Measurements from ENCODE around the gene PCSK1.
A peak's percentile ranks its signal among the peaks of the same experiment; 100 is the strongest.

PCSK1 gene

GRCh38 chr5:96447949-96448348, 14.9 kb upstream of the PCSK1 start:
- no peak for TF ChIP-seq CTCF (IDR thresholded peaks at IDR 0.05; ENCODE audit: insufficient read depth, low read depth, low read length, missing control alignments)
- H3K4me3 ChIP-seq (ENCODE audit: low read depth, low read length): no peak overlapping the region
- no peak for DNase-seq (ENCODE audit: low read depth)

- DNase-seq (ENCODE audit: low read depth): peak; percentile 18
- no peak overlapping the region for H3K4me3 ChIP-seq (ENCODE audit: low read depth, low read length)
These were observed 7.1 kb upstream of the PCSK1 start for GRCh38 chr5:96440185-96440538.

GRCh38 chr5:96439477-96440184, 6.6 kb upstream of the PCSK1 start:
- peak; percentile 83 for DNase-seq (ENCODE audit: low read depth)
- peak; percentile 30 for TF ChIP-seq CTCF (IDR thresholded peaks at IDR 0.05; ENCODE audit: insufficient read depth, low read depth, low read length, missing control alignments)
- no peak overlapping the region for H3K4me3 ChIP-seq (ENCODE audit: low read depth, low read length)

More at GRCh38 chr5:96440185-96440538, 7.1 kb upstream of the PCSK1 start:
- peak; percentile 0 for TF ChIP-seq CTCF (IDR thresholded peaks at IDR 0.05; ENCODE audit: insufficient read depth, low read depth, low read length, missing control alignments)

- peak; percentile 65 for DNase-seq (ENCODE audit: low read depth)
- no peak for TF ChIP-seq CTCF (IDR thresholded peaks at IDR 0.05; ENCODE audit: insufficient read depth, low read depth, low read length, missing control alignments)
- no peak overlapping the region for H3K4me3 ChIP-seq (ENCODE audit: low read depth, low read length)
These were observed 1.2 kb upstream of the PCSK1 start for GRCh38 chr5:96434201-96434645.

GRCh38 chr5:96432216-96433065, 607 bp downstream of the PCSK1 start:
- DNase-seq (ENCODE audit: low read depth): peak; percentile 16
- peak overlapping the region; percentile 23 for H3K4me3 ChIP-seq (ENCODE audit: low read depth, low read length)
- no peak for TF ChIP-seq CTCF (IDR thresholded peaks at IDR 0.05; ENCODE audit: insufficient read depth, low read depth, low read length, missing control alignments)

GRCh38 chr5:96431376-96432187, 1.5 kb downstream of the PCSK1 start:
- no peak for TF ChIP-seq CTCF (IDR thresholded peaks at IDR 0.05; ENCODE audit: insufficient read depth, low read depth, low read length, missing control alignments)
- H3K4me3 ChIP-seq (ENCODE audit: low read depth, low read length): no peak overlapping the region
- DNase-seq (ENCODE audit: low read depth): peak; percentile 54

Measured in GM12865 (cell line).